ENCODE results near the gene ERP29. TPM values are rescaled to one million over a fixed set of nuclear protein-coding genes. Genes with fewer than 3 reads are reported as not detected.

ERP29 gene
- total RNA-seq, 1 donor from 2014 or later: 46.4 TPM

- peak overlapping the region; percentile 87 to 98 (median 97) for H3K4me3 ChIP-seq (ENCODE audit: low read length in 3 of 3)
- peaks cover 24 to 45% (median 27%) of the 10 kb centered on the region in 3 donors for H3K4me1 ChIP-seq (ENCODE audit: control insufficient read depth in 3 of 3, insufficient read depth in 3 of 3, low read length in 3 of 3)
- peak overlapping the region; percentile 97 for H3K27ac ChIP-seq (ENCODE audit: low read depth, low read length)
Observed at GRCh38 chr12:112013601-112014402, 576 bp downstream of the ERP29 start.

DNA sequence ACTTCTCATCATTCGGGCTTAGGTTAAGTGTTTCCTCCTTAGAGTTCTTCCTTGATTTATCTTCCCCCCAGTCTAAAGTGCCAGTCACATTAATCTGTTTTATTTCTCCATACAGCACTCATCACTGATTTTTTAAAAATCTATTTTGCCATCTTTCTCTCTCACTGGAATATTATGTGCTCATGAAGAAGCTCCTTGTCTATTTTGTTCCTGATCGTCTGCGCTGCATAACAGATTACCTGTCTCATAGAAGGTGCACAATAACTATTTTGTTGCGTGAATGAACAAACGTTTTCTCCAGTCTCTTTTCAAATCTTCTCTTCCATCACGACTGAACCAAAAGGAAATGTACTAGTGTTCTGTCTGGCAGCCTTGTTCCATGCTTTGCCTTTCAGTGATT is 2.7 kb downstream of the ERP29 start:
- no peaks in the 10 kb centered on the region for H3K27me3 ChIP-seq (ENCODE audit: control insufficient read depth in 3 of 3, insufficient read depth in 3 of 3, low read length in 3 of 3)
- no peak overlapping the region for H3K4me3 ChIP-seq (ENCODE audit: low read length in 3 of 3)
- no peak overlapping the region for H3K27ac ChIP-seq (ENCODE audit: low read depth, low read length)
- H3K4me1 ChIP-seq (ENCODE audit: control insufficient read depth in 3 of 3, insufficient read depth in 3 of 3, low read length in 3 of 3): peaks cover 23 to 41% (median 30%) of the 10 kb centered on the region in 3 donors
- no peaks in the 10 kb centered on the region for H3K9me3 ChIP-seq (ENCODE audit: control insufficient read depth in 3 of 3, low read length in 3 of 3)
- no peak overlapping the region for H3K9ac ChIP-seq (ENCODE audit: low read depth in 1 of 3, low read length in 3 of 3)
- peaks cover 7 to 23% (median 22%) of the 10 kb centered on the region in 3 donors for H3K36me3 ChIP-seq (ENCODE audit: control insufficient read depth in 3 of 3, insufficient read depth in 3 of 3, low read length in 3 of 3)

More at GRCh38 chr12:112013601-112014402, 576 bp downstream of the ERP29 start:
- Histone ChIP-seq H3K27me3 (ENCODE audit: control insufficient read depth in 3 of 3, insufficient read depth in 3 of 3, low read length in 3 of 3) (no peaks in the 10 kb centered on the region), H3K36me3 (ENCODE audit: control insufficient read depth in 3 of 3, insufficient read depth in 3 of 3, low read length in 3 of 3) (peaks cover 0 to 9% (median 6%) of the 10 kb centered on the region in 3 donors), H3K9me3 (ENCODE audit: control insufficient read depth in 3 of 3, low read length in 3 of 3) (no peaks in the 10 kb centered on the region), H3K9ac (ENCODE audit: low read depth in 1 of 3, low read length in 3 of 3) (peak overlapping the region; percentile 86 to 97 (median 88))

DNA sequence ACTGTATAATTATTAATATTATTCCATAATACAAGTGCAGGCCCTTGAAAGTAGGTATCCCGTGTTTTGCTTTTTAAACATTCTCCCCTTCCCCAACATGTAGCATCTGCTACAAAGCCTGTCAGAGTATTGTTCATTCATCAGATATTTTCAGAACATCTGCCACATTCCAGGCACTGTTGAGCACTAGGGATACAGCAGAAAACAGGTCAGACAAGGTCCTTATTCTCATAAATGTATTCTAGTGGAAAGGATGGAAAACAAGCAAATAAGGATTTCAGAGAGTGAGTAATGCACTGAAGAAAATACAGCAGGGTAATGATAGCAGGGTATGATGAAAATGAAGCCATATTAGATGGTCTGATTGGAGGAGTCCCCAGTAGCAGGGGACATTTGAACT is 3.8 kb downstream of the ERP29 start:
- Histone ChIP-seq H3K27me3 (ENCODE audit: control insufficient read depth in 3 of 3, insufficient read depth in 3 of 3, low read length in 3 of 3) (no peaks in the 10 kb centered on the region), H3K4me3 (ENCODE audit: low read length in 3 of 3) (no peak overlapping the region), H3K36me3 (ENCODE audit: control insufficient read depth in 3 of 3, insufficient read depth in 3 of 3, low read length in 3 of 3) (peaks cover 11 to 29% (median 27%) of the 10 kb centered on the region in 3 donors), H3K9me3 (ENCODE audit: control insufficient read depth in 3 of 3, low read length in 3 of 3) (no peaks in the 10 kb centered on the region), H3K9ac (ENCODE audit: low read depth in 1 of 3, low read length in 3 of 3) (no peak overlapping the region), H3K27ac (ENCODE audit: low read depth, low read length) (no peak overlapping the region), H3K4me1 (ENCODE audit: control insufficient read depth in 3 of 3, insufficient read depth in 3 of 3, low read length in 3 of 3) (peaks cover 14 to 30% (median 24%) of the 10 kb centered on the region in 3 donors)

DNA sequence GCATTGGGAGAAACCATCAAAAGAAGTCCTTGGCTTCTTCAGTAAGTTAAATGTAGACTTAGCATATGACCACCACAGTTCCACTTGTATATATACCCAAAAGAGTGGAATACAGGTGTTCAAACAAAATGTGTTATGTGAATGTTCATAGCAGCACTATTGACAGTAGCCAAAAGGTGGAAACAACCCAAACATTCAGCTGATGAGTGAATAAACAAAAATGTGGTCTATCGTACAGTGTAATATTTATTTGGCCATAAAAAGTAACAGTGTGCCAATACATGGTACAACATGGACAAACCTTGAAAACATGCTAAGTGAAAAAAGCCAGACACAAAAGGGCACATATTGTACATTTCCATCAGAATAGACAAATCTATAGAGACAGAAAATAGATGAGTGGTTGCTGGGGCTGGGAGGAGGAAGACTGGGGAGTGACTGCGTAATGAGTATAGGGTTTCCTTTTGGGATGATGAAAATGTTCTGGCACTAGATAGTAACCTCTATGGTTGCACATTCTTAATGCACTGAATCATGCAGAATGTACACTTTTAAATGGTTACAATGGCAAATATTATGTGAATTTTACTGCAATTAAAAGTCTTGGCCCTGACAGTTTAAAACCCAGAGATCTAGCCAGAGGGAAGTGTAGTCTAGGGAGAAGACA is 5.5 kb downstream of the ERP29 start:
- Histone ChIP-seq H3K9ac (ENCODE audit: low read depth in 1 of 3, low read length in 3 of 3) (no peak overlapping the region), H3K9me3 (ENCODE audit: control insufficient read depth in 3 of 3, low read length in 3 of 3) (no peaks in the 10 kb centered on the region), H3K4me3 (ENCODE audit: low read length in 3 of 3) (no peak overlapping the region), H3K27ac (ENCODE audit: low read depth, low read length) (no peak overlapping the region), H3K4me1 (ENCODE audit: control insufficient read depth in 3 of 3, insufficient read depth in 3 of 3, low read length in 3 of 3) (peaks cover 9 to 16% (median 15%) of the 10 kb centered on the region in 3 donors), H3K27me3 (ENCODE audit: control insufficient read depth in 3 of 3, insufficient read depth in 3 of 3, low read length in 3 of 3) (no peaks in the 10 kb centered on the region), H3K36me3 (ENCODE audit: control insufficient read depth in 3 of 3, insufficient read depth in 3 of 3, low read length in 3 of 3) (peaks cover 14 to 42% (median 40%) of the 10 kb centered on the region in 3 donors)

GRCh38 chr12:112020947-112021457 is 7.8 kb downstream of the ERP29 start:
- Histone ChIP-seq H3K9me3 (ENCODE audit: control insufficient read depth in 3 of 3, low read length in 3 of 3) (no peaks in the 10 kb centered on the region), H3K36me3 (ENCODE audit: control insufficient read depth in 3 of 3, insufficient read depth in 3 of 3, low read length in 3 of 3) (peaks cover 14 to 54% (median 48%) of the 10 kb centered on the region in 3 donors), H3K4me3 (ENCODE audit: low read length in 3 of 3) (no peak overlapping the region), H3K9ac (ENCODE audit: low read depth in 1 of 3, low read length in 3 of 3) (no peak overlapping the region), H3K4me1 (ENCODE audit: control insufficient read depth in 3 of 3, insufficient read depth in 3 of 3, low read length in 3 of 3) (peaks cover 0 to 6% (median 5%) of the 10 kb centered on the region in 3 donors), H3K27ac (ENCODE audit: low read depth, low read length) (no peak overlapping the region), H3K27me3 (ENCODE audit: control insufficient read depth in 3 of 3, insufficient read depth in 3 of 3, low read length in 3 of 3) (no peaks in the 10 kb centered on the region)

DNA sequence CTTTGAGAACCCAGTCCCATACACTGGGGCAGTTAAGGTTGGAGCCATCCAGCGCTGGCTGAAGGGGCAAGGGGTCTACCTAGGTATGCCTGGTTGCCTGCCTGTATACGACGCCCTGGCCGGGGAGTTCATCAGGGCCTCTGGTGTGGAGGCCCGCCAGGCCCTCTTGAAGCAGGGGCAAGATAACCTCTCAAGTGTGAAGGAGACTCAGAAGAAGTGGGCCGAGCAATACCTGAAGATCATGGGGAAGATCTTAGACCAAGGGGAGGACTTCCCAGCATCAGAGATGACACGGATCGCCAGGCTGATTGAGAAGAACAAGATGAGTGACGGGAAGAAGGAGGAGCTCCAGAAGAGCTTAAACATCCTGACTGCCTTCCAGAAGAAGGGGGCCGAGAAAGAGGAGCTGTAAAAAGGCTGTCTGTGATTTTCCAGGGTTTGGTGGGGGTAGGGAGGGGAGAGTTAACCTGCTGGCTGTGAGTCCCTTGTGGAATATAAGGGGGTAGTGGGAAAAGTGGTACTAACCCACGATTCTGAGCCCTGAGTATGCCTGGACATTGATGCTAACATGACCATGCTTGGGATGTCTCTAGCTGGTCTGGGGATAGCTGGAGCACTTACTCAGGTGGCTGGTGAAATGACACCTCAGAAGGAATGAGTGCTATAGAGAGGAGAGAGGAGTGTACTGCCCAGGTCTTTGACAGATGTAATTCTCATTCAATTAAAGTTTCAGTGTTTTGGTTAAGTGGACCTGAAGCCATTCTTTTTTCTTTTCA is 9.2 kb downstream of the ERP29 start:
- Histone ChIP-seq H3K4me3 (ENCODE audit: low read length in 3 of 3) (no peak overlapping the region), H3K9ac (ENCODE audit: low read depth in 1 of 3, low read length in 3 of 3) (no peak overlapping the region), H3K27ac (ENCODE audit: low read depth, low read length) (no peak overlapping the region), H3K27me3 (ENCODE audit: control insufficient read depth in 3 of 3, insufficient read depth in 3 of 3, low read length in 3 of 3) (no peaks in the 10 kb centered on the region), H3K9me3 (ENCODE audit: control insufficient read depth in 3 of 3, low read length in 3 of 3) (no peaks in the 10 kb centered on the region), H3K36me3 (ENCODE audit: control insufficient read depth in 3 of 3, insufficient read depth in 3 of 3, low read length in 3 of 3) (peaks cover 14 to 50% (median 46%) of the 10 kb centered on the region in 3 donors), H3K4me1 (ENCODE audit: control insufficient read depth in 3 of 3, insufficient read depth in 3 of 3, low read length in 3 of 3) (peaks cover 0 to 6% (median 5%) of the 10 kb centered on the region in 3 donors)

GRCh38 chr12:112023759-112024396 is 10.7 kb downstream of the ERP29 start:
- Histone ChIP-seq H3K9me3 (ENCODE audit: control insufficient read depth in 3 of 3, low read length in 3 of 3) (no peaks in the 10 kb centered on the region), H3K27me3 (ENCODE audit: control insufficient read depth in 3 of 3, insufficient read depth in 3 of 3, low read length in 3 of 3) (no peaks in the 10 kb centered on the region), H3K4me1 (ENCODE audit: control insufficient read depth in 3 of 3, insufficient read depth in 3 of 3, low read length in 3 of 3) (peaks cover 0 to 3% (median 2%) of the 10 kb centered on the region in 3 donors), H3K9ac (ENCODE audit: low read depth in 1 of 3, low read length in 3 of 3) (no peak overlapping the region), H3K27ac (ENCODE audit: low read depth, low read length) (no peak overlapping the region), H3K4me3 (ENCODE audit: low read length in 3 of 3) (no peak overlapping the region), H3K36me3 (ENCODE audit: control insufficient read depth in 3 of 3, insufficient read depth in 3 of 3, low read length in 3 of 3) (peaks cover 17 to 50% (median 49%) of the 10 kb centered on the region in 3 donors)

DNA sequence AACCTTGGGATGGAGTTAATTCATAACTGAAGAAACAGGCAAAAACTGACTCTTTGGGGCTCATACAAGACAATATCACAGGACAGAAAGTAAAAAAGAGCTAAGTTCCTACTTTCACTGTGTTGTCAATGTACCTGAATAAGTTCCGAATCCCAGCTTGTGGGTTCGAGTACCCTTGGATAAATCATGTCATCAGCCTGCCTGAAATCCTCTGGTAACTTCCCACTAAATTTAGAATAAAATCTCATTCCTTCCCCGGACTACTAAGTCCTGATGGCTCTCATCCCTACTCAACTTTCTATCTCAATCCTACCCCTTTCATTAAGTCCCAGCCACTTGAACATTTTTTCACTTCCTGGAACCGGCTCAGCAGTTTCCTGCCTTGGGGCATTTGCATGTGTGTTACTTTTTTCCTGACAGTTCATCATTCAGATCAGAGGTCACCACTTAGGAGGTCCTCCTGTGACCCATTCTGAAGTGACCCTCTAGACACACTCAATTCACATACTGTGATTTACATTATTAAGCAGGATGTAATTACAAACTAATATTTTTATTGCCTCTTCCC is 12.7 kb downstream of the ERP29 start:
- H3K4me1 ChIP-seq (ENCODE audit: control insufficient read depth in 3 of 3, insufficient read depth in 3 of 3, low read length in 3 of 3): no peaks in the 10 kb centered on the region
- peaks cover 18 to 53% (median 45%) of the 10 kb centered on the region in 3 donors for H3K36me3 ChIP-seq (ENCODE audit: control insufficient read depth in 3 of 3, insufficient read depth in 3 of 3, low read length in 3 of 3)
- no peak overlapping the region for H3K9ac ChIP-seq (ENCODE audit: low read depth in 1 of 3, low read length in 3 of 3)
- H3K27me3 ChIP-seq (ENCODE audit: control insufficient read depth in 3 of 3, insufficient read depth in 3 of 3, low read length in 3 of 3): no peaks in the 10 kb centered on the region
- no peak overlapping the region for H3K27ac ChIP-seq (ENCODE audit: low read depth, low read length)
- no peaks in the 10 kb centered on the region for H3K9me3 ChIP-seq (ENCODE audit: control insufficient read depth in 3 of 3, low read length in 3 of 3)
- H3K4me3 ChIP-seq (ENCODE audit: low read length in 3 of 3): no peak overlapping the region

- H3K4me1 ChIP-seq (ENCODE audit: control insufficient read depth in 3 of 3, insufficient read depth in 3 of 3, low read length in 3 of 3): no peaks in the 10 kb centered on the region
- peaks cover 25 to 49% (median 45%) of the 10 kb centered on the region in 3 donors for H3K36me3 ChIP-seq (ENCODE audit: control insufficient read depth in 3 of 3, insufficient read depth in 3 of 3, low read length in 3 of 3)
- H3K27ac ChIP-seq (ENCODE audit: low read depth, low read length): no peak overlapping the region
- no peak overlapping the region for H3K4me3 ChIP-seq (ENCODE audit: low read length in 3 of 3)
- H3K9ac ChIP-seq (ENCODE audit: low read depth in 1 of 3, low read length in 3 of 3): no peak overlapping the region
- no peaks in the 10 kb centered on the region for H3K27me3 ChIP-seq (ENCODE audit: control insufficient read depth in 3 of 3, insufficient read depth in 3 of 3, low read length in 3 of 3)
- H3K9me3 ChIP-seq (ENCODE audit: control insufficient read depth in 3 of 3, low read length in 3 of 3): no peaks in the 10 kb centered on the region
Observed at GRCh38 chr12:112029301-112029700, 16.1 kb downstream of the ERP29 start.

Measured in skeletal muscle tissue (tissue), 4 donors.